Heart left ventricle (tissue), 13 donors: ENCODE results near the gene MMP17.

Experiments
- POLR2A ChIP-seq, 2 donors: fragments of 450-650 bp; IDR thresholded peaks; one replicate each; pipeline ENCODE4 v1.6.1; 2017; ENCODE audit warnings: antibody characterized with exemption in 2 of 2, mild to moderate bottlenecking in 2 of 2, moderate library complexity in 2 of 2
- TF ChIP-seq, protein P1 (sequence below), 12 donors: fragments of 200-600 bp; sonication (generic) in 4 of 12; IDR thresholded peaks; one replicate each; pipeline versions ENCODE4 v1.5.0 to v1.8.0; 2018 to 2022; ENCODE audit warnings: antibody characterized with exemption in 12 of 12, mild to moderate bottlenecking in 5 of 12
- donor health status: ischemic (EF 13 %, LVEDD 7.1; RV severe dilation, severe dysfunction).
- donor health status: DM: no; HTN: yes; CAD: no.
- donor health status: DM: no; HTN: no; CAD: no.
- donor health status: ischemic (EF 25% LVEDD 6.9; RV normal size, moderate dysfunction).
- donor health status: ischemic (EF 25% LVEDD 5.7; RV mildly dilated, moderate dysfunction).
- donor health status: ischemic (EF 35%, LVEDD 5.7; RV mildly dilated, moderate dysfunction).
- donor health status: nonischemic (EF 11% LVEDD 7.7; RV severe dilation, severe dysfunction).
- donor health status: DM: yes; HTN: yes; CAD: no.
- donor health status: PGD.
- donor health status: ischemic (EF 29% LVEDD 5.4; RV normal size, mild dysfunction).
- donor health status: nonischemic (EF 23%, LVEDD 6.1; RV moderate dilation, normal function).

DNA sequence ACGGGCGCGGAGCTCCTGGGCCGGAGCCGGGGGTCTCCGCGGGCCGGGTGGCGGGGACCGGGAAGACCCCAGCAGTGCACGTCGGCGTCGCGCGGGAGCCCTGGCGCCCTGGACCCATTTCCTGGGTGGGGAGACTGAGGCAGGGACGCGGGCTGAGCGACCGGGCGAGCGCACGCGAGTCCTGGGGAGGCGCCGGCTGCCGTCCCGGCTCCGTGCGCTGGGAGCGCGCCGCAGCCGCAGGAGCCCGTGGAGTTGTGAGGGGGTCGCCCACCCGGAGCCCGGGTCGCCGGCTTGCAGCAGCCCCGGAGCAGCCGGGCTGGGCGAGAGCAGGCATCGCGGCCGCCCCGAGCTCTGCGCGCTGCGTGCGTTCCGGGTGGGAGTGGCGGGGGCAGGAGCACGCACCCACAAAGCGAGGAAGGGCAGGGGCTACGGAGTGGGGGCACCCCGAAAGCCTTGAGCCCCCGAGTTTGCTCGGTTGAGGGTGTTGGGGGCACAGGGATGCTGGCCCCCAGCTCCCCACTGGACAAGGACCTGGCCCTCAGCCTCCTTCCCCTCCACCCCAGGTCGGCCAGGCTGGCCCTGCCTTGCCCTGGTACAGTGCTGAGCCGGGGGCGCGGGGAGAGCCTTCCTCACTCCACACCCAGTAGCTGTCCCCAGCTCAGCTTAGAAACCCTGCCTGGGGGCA, 620 bp downstream of the MMP17 start:
- TF ChIP-seq, protein P1, sequence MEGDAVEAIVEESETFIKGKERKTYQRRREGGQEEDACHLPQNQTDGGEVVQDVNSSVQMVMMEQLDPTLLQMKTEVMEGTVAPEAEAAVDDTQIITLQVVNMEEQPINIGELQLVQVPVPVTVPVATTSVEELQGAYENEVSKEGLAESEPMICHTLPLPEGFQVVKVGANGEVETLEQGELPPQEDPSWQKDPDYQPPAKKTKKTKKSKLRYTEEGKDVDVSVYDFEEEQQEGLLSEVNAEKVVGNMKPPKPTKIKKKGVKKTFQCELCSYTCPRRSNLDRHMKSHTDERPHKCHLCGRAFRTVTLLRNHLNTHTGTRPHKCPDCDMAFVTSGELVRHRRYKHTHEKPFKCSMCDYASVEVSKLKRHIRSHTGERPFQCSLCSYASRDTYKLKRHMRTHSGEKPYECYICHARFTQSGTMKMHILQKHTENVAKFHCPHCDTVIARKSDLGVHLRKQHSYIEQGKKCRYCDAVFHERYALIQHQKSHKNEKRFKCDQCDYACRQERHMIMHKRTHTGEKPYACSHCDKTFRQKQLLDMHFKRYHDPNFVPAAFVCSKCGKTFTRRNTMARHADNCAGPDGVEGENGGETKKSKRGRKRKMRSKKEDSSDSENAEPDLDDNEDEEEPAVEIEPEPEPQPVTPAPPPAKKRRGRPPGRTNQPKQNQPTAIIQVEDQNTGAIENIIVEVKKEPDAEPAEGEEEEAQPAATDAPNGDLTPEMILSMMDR (IDR thresholded peaks at IDR 0.05): no peak
- TF ChIP-seq POLR2A (IDR thresholded peaks at IDR 0.05): no peak
